Measurements from ENCODE around the gene CCDC9B.

The CCDC9B gene

DNA sequence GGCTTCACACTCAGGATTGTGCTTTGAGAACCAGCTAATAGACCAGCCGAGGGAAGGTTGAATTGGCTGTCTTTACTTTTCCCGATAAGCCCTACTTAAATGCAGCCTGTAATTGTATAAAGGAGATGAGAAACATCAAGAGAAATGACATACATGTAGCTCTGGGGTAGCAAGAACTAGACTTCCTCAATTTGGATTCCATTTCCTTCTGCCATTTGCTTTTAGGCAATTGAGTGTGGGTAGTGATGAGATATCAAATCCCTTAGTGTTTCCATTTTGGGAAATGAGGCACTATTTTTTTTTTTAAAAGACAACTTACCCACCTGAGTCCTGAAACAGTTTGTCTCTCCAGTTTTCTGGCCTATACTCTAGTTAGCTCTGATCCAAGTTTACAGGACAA, 15.0 kb downstream of the CCDC9B start:
- no peak for DNase-seq

DNA sequence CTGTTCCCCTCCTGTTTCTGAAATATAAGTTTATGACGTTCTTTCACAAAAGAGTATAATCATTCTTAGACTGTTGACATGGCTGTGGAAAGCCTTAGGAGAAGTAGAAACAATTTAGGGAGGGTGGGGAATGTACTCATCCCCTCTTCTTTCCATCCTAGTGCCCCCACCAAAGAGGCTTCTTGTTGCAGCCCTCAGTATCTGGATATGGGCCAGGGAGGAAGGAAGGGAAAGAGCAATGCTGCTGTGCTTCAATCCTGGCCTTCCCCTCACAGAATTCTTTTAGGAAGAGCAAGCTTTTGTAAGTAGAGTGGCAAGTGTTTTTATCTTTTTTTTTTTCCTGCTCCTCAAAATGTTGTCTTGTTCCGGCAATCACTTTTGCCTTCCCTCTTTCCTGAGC, 15.6 kb downstream of the CCDC9B start:
- no peak for DNase-seq

DNA sequence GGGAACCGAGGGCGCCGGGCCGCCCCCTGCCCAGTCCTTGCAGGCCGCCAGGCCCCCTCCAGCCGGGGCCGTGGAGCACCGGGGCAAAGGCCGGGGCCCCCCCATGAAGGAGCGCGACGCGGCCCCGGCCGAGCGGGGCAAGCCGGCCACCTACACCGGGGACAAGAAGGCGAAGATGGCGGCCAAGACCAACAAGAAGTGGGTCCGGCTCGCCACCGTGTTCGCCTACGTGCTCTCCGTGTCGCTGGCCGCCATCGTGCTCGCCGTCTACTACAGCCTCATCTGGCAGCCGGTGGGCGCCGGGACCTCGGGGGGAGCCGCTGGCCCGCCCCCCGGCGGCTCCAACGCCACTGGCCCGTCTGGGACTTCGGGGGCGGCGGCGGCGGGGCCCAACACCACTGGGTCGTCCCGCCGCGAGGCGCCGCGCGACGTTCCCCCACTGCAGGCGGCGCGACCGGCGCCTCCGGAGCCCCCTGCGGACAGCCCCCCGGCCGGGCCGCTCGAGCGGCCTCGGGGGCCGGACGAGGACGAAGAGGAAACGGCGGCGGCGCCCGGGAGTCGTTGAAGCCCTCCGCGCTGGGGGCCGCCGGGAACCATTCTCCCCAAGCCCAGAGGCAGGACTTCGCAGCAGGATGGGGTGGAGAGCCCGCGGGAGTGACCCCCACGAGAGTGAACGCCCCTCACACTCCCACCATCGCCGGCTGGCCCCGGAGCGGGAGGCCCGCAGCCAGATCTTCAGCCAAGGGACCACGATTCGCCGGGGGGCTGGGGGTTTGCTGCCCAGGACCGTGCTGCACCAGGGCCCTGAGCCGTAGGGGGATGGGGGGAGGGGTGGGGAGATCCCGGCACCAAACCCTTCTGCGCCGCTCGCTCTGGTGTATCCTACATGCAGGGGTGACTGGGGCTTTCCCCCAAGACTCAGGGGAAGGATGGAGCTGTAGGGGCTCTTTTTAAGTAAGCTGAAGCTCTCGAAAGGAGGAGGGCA, 16.5 kb downstream of the CCDC9B start:
- DNase-seq: no peak

DNA sequence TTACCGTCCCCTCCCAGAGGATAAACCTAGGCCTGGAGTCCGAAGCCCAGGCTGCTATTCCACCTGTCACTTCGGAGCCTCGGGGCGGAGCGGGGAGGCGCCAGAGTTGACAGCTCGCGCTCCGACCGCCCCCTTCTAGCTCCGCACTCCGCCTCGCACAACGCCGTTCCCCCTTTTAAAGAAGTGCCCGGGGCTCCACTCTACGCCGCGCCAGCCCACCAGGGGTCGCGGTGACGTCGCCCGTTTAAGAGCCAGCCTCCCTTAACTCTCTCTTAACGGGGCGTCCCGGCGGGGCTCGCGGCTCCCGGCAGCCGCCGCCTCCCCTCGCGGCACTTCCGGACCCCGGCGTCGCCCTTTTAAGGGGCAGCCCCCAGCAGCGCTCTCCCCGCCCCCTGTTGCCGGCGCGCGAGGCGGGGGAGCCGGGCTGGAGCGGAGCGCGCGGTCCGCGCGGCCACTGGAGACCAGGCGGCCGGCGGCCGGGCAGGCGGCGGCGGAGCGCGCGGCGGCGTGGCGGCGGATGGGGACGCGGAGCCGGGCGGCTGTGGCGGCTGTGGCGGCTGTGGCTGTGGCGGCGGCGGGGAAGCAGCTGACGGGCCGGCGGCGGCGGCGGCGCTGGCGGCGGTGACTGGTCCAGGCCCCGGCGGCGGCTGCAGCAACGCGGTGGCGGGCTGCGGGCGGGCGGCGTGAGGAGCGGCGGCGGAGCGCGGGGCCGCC, 17.3 kb downstream of the CCDC9B start, which contains the start of gene INAFM2:
TSS of gene INAFM2 (plus strand) at position 454 of the 714 bp plus-strand sequence. CDS start 364 bp downstream, outside the sequence.
- DNase-seq: peak; percentile 86 to 87

DNA sequence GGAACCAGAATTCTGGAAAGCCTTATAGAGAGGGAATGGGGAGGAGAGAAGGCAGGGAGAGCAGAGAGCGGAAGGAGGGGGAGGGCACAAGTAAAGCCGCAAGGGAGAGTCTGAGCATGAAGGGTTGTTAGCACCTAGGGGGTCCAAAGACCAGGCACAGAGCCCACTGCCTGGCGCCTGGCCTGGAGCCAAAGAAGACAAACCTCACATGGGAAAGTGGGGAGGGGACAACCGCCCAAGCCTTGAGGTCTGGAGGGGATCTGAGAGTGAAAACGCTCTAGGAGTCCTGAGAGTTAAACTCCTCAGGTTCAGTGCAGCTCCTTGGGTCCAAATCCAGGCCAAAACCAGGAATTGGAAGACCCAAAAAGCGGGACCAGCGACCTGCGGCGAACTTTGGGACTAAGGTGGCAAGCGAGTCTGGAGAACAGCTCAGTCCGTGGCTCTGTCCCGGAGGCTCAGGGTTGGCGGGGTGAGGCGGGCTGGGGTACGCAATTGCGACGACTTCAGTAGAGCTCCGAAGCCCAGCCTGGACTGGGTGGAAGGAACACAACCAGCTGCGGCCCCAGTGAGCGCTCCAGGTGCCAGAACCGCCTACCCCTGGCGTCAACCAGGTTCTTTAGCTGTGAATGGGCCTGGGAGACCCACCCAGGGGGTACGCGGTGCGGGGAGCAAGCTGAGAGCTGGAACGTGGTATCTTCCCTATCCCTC, 18.1 kb downstream of the CCDC9B start:
- no peak for DNase-seq

DNA sequence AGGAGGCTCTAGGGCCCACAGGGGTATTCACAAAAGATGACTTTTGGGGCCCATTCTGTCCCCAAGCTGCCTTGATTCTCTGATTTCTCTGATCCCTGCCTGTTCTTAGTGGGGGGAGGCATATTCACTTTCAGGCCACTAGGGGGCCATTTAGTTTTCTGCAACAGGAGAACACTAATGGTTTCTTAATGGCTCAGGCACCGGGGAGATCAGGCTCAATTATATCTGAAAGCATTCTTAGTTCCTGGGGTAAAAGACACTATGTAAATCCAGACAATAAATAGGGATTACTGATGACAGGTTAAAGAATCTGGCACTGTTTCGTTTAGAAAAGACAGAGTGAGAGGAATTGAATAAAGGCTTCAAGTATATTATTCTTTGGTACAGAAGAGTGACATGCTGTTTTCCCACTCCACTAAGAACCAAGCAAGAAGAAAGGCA, 19.8 kb downstream of the CCDC9B start:
- peak; percentile 48 to 60 for DNase-seq

DNA sequence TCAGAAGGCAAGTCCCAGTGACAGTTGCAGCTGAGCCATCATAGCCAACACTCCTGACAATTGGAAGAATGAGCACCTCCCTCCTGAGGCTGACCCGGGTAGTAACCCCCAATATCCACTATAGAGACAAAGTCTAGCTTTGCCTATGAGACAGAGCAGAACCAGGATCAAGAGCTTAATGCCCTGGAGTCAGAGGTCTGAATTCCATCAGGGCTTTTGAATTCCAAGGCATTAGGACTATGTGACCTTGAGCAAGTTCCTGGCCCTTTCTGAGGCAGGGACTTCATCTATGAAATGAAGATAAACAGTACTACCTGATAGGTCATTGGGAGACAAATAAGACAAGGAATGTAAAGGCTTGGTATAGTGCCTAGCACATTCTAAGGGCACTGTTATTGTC, 20.3 kb downstream of the CCDC9B start:
- no peak for DNase-seq

DNA sequence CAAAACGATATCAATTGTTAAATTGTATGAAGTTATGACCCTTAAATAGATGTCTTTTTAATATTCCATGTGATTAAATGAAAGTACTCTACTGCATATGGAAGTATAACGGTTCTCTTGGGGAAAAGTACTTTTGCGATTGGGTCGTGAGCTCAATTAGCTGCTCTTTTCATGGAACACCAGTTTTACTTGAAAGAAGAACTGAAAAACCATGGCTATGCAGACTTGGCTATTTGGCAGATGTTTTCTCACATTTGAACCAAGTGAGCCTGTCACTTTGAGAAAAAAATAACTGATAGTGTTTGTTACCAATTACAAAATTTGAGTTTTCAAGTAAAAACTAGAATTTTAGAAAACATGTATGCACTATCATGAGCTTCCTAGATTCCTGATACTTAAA, 23.2 kb downstream of the CCDC9B start:
- no peak for DNase-seq

DNA sequence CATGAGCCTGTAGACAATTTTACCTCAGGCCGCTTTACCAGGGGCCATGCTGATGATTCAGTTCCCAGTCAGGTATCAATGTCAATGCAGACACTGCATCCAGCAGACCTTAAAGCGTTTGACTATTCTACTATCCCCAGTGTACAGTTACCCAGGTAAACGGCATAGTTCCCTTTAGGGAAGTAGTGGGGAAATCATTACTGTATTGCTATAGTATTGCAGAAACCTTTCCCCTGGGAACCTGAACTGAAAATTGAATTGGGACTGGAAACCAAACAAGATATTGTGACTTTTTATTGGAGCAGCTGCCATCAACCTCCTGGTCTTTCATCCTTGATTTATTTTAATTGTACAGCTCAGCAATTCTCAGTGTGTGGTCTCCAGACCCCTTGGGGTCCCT, 23.8 kb downstream of the CCDC9B start:
- no peak for DNase-seq

DNA sequence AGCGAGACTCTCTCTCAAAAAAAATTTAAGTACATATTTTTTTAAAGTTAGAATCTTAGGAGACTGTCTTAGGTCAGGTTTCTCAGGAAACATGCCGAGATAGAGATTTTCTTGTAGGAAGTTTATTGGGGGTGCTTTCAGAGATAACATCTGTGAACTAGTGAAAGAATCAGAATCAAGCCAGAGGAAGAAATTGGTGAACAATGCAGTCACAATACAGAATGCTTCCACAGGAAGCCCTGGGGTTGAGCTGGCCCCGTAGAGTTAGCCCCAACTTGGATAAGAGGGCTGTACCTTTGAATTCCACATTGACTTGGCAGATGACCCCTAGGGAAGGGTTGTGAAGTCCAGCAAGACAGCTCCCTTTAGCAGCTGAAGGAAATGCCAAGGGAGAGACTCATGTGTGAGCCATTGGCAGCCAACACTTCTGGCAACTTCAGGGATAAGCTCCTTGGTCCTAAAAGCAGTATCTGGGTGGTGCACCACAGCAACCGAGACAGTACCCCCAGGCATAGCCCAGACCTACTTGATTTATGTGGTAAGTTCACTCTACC, 25.9 kb downstream of the CCDC9B start:
- DNase-seq: no peak

DNA sequence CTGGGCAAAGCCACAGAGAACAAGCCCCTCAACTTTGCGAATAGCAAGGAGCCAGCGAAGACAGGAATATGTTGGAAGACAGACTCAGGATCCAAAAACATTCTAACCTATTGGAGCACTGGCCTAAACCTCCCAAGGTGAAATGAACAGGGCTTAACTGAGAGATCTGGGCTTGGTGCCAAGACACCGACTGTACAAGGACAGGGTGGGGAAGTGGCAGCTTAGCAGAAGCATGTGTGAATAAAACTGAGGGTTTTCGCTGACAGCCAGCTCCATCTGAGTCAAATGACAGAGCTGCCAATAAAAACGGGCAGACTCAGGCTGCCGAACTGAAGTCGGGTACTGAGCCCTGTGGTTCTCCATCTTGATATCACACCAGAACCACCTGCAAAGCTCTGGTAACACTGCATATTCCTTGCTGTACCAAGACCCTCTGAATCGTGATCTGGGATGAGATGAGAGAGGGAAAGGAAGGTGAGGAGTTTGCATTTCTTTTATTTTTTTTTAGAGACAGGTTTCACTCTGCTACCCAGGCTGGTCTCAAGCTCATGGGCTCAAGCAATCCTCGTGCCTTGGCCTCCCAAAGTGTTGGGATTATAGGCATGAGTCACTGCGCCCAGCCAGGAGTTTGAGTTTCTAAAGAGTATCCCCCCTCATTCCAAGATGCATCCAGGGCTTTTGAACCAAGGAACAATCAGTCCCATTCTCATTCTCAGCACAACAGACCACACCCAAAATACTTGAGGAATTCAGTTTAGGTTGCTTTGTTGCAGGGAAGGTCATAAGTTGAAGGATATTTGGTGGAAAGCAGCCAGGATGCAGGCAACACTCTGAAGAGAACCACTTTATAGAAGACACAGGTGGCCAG, 27.0 kb downstream of the CCDC9B start:
- DNase-seq: no peak

DNA sequence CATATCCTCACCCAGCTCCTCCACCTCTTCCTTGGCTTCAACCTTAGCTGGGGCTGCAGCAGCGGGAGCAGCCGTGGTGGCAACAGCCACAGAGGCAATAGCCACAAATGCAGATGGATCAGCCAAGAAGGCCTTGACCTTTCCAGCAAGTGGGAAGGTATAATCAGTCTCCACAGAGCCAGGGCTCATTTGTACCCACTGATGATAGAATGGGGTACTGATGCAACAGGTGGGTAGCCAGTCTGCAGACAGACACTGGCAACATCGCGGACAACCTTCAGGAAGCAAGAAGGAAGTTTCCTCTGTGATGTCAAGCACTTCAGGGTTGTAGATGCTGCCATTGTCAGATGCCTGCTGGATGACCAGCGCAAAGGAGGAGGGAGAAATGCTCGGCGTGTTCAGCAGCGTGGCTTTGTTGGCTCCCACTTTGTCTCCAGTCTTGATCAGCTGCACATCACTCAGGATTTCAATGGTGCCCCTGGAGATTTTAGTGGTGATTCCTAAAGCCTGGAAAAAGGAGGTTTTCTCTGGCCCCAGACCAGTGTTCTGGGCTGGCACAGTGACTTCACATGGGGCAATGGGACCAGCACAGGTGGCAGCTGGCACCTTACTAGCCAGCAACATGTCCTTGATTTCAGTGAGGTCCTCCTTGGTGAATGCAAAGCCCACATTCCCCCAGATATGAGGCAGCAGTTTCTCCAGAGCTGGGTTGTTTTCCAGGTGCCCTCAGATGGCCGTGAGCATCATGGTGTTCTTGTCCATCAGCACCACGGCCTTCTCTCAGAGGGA, 28.2 kb downstream of the CCDC9B start:
- DNase-seq: no peak

DNA sequence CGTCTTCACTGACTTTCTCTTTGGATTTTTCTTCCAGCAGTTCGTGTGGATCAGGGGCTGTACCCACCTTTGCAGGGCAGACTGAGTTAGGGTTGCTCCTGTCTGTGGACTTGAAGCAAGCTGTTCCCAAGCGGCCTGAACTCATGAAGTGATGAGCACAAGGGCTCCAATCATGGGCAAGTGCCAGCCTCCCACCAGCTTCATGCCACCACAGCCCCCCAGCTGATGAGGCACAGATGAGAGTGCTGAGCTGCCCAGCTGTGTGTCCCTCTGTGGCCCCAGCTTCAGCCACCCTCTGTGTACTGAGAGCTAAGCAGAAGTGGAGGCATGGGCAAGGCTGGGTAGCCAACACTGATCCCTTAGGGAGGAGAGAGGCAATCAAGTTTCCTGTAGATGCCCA, 29.7 kb downstream of the CCDC9B start:
- DNase-seq: no peak

DNA sequence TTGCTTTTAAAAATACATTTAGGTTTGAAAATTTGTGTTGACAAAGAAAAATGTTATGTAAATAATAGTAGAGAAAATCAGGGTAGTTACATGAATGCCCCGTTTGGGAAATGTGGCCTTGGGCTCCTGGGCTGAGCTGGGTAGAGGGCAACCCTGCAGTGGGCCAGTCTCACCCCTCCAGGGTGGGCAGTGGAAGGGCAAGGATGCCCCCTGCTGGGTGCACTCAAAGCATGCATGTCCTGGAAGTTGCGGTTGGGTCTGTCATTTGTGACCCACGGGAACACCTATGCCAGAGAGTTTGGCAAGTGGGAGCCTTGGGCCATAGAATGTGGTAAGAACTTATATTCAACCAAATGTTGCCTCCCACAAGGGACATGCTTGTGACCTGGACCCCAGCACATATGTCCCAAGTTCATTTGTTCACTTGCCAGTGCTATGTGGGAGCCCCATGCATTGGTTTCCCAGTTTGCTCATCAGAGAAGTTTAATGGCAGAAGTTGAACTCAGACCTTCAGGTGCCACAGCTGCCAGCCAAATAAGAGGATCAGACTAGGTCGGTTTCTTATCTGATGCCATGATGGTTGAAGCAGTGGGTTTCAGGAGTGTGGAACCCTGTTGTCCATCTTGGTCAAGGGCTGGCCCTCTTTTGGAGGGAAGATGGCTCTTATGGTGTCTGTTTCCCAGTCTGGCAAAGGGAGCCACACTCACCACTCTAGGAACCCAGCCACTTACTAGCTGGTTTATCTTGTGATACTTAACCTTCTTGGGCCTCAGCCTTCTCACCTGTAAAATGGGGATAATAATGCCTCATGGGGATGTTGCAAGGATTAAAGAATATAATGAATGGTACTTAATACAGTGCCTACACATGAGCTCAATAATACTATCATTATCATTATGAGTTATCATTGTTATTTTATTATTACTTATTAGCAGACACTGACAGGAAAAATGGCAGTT, 30.5 kb downstream of the CCDC9B start:
- peak; percentile 43 to 48 for DNase-seq

DNA sequence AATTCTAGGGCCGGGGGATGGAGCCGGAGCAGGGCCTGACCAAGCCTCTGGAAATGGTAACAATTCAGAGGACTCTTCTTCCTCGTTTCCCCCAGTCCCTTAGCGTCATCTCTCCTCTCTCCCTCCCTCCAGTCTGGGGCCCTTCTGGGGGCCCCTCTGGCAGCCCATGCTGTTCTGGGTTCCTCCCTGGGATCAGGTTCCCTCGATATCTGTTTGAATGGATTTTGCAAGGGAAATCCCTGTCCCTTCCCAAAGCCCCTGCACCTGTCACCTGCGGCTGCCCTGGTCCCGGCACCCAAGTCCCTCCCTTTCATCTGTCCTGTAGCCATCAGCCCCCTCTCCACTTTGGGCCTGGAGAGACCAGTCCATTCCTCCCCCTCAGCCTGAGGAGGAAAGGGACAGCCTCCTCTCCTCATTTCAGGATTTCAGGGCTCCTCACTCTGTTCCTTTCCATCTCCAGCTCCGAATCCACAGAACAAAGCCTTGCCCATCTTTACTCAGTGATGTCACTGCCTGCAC, 31.3 kb downstream of the CCDC9B start:
- no peak for DNase-seq

DNA sequence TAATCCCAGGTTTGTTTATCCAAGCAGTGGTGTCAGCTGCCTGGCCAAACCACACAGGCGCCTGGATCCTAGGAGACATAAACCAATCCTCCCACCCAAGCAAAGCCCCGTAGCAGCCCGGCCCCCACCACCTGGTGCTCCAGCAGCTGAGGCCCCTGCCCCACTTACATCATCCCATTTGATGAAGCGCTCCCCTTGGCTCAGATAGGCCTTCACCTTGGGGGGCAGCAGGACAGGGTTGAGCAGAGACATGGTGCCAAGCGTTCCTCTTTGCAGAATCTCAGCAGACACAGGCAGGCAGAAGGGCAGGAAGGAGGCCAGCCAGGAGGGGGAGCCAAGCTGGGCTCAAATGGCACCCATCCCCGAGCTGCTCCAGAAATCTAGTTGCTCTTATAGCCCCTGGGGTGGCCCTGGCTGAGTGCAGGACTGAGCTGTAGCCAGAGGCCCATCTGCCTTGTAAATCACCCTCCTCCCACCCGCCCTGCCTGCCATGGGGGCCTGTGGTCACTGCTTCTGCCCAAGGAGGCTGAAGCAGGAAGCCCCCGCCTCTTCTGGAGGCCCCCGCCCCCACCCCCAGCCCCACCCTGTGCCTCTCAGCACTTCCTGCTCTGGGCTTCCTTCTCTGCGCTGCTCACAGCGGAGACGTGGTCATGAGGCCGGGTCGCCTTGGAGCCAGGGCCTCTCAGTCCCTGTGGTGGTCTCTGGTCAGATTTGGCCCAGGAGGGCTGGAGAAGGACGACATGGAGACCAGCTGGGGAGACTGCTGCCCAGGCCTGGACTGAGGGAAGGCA, 33.1 kb downstream of the CCDC9B start, which contains the start of gene PLCB2:
TSS of gene PLCB2 (minus strand) at position 515 of the 791 bp plus-strand sequence. CDS start at position 252, 263 bp downstream.
- DNase-seq: peak; percentile 63 to 66

DNA sequence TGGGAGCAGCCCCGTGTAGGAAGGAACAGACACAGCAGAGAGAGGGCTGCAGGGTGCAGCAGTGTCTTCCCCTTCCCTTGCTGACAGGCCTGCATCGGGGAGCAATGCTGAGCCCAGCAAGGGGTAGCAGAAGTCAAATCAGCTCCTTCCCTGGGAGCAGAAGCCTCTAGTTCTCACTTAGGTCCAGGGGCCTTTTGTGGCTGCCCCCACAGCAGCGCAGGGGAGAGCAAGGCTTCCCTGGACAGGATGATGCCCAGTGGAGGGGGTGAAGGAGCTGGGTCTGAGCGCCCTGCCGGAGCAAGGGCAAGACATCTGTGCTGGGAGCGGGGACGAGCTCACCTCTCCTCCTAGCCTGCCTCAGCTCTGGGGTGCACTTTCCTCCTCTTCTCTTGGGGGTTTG, 33.8 kb downstream of the CCDC9B start:
- DNase-seq: no peak

DNA sequence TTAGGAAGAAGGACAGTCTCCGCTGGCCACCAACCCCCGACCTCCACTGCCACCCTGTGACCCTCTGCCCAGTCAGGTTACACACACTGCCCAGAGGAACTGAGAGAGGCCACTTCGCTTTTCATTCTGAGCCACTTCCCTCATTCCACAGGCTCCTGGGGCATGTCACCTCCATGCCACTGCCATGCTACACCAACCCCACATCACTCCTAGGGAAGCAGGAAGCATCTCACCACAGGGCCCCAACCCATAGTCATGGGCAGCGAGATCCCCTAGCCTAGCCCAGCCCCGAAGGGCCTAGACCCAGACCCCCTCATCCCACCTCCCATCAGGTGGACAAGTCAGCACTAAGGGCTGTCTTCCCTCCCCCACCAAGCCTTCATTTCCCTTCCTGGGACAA, 34.4 kb downstream of the CCDC9B start:
- no peak for DNase-seq

DNA sequence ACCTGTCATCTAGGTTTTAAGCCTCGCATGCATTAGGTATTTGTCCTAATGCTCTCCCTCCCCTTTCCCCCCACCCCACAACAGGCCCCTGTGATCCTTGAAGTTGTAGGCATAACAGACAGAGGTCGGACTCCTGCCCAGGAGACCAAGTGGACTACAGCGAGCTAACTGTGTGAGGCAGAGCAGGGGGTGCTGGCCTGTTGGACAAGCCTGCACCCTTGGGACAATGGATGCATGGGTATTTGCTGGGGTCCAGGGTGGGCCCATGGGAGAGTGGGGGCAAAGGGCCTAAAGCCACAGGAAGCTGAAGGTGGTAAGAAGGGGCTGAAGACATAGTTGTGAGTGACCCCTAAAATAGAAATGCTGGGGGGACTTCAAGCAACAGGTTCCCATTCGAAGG, 35.5 kb downstream of the CCDC9B start:
- DNase-seq: no peak

Data from activated CD4-positive, alpha-beta T cell treated with anti-CD3 and anti-CD28 coated beads for 4 hours (primary cell).